ENCODE measurements around the gene FAM83G.
"Not testable (repeated sequence)": the region's sequence is repeated elsewhere in the genome, so short reads cannot be mapped to it uniquely, and the experiment has no call there.

FAM83G gene

DNA sequence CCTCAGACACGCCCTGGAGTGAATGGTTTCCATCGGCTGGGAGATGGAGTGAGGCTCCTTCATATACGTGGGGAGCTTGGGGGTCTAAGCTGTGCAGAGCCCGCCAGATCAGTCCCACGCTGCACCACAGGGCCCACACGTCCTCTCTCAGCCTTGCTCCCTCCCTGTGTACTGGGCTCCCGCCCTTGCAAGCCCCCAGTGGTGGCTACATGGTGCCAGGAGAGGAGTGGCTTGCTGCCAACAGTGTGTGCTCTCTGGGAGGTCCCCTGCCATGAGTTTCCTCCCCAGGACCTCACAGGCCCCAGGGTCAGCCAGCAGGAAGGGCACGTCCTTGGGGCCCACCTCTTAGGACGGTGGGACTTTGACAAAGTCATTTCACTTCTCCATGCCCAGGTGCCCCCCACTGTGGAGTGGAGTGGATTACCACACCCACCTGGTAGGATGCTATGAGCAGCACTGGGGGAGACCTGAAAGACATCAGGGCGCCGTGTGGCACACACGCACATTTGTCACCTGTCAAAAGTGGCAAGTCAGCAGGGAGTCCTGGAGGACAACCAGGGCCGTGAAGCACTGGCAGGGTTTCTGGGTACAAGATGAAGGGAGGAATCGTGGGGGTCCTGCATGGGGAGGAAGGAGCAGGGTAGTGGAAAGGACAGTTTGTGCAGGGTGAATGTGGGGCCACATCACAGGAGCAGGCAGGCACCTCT is 38.9 kb downstream of the FAM83G start:
- no peak for DNase-seq

DNA sequence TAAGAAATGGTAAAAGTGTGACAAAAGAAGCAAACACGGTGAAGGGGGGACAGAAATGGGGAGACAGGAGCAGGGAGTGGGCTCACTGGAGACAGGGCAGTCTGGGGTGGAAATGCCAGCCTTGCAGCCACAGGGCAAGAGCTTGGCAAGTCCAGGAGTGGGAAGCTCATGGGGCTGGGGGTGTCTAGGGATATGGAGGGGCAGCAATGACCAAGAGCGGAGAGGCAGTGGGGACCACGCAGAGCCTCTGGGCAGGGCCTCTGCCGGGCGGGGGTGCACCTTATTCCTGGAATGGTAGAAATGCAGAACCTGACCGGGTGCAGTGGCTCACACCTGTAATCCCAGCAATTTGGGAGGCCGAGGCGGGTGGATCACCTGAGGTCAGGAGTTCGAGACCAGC is 40.0 kb downstream of the FAM83G start:
- no peak for DNase-seq

DNA sequence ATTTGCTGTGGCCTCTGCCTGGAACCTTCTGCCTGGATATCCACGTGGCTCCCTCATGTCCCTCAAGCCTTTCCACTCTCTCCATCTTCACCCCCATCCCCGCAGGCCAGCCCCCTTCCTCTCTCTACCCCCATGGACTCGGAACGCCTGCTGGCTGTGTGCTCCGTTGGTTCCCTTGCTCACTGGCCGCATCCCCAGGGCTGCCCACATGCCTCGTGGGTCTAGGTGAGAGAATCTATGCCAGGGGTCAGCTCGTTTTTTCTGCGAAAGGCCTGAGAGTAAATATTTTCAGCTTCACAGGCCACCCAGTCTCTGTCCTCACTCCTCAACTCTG is 40.6 kb downstream of the FAM83G start:
- no peak for DNase-seq

DNA sequence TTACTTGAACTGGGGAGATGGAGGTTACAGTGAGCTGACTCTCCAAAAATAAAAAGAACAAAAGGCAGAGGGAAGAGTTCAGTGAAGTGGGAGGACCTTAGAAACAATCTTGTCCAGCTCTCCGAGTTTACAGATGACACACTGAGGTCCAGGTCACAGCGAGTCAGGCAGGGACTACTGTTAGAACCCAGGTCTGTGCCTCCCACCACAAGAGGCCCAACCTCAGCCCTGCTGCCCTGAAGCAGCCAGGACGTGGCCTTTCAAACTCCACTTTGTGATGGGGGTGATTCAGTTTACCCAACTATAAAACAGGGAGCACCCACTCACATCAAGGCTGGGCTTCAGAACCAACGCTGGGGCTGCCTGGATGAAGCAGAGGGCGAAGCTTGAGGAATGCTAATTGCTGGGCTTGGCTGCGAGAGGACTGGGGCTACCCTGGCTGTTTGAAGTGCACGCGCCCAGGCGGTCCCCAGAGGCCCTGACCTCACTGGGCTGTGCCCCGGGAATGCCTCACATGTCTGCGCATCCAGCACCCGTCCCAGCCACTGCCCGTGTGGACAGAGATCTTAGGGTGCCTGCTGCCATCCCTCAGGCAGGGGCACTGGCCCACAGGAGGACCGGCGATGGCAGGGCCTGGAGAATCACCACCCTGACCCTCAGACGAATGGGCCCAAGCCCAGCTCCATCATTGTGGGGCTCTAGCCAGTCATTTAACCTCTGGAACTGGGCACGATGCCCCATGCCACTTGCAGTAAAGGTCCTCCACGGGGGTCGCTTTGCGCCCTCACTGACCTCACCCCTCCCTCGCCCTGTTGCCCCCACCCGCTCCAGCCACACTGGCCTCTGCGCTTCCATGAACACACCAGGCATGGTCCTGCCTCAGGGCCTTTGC is 41.2 kb downstream of the FAM83G start:
- no peak for DNase-seq

DNA sequence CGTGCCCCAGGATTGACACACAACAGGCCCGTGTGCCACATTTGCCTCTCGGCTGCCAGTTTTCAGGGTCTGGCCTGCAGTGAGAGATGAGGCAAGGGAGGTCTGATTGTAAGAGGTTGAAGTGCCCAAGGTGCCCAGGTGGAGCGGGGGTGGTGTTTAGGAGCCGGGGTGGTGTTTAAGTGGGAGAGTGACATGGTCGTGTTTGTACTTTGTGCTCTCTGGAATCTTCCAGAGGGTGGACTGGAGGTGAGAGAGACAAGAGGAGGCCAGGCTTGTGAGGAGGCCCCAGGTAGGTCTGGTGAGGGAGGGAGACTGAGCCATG is 42.1 kb downstream of the FAM83G start:
- DNase-seq = no peak

DNA sequence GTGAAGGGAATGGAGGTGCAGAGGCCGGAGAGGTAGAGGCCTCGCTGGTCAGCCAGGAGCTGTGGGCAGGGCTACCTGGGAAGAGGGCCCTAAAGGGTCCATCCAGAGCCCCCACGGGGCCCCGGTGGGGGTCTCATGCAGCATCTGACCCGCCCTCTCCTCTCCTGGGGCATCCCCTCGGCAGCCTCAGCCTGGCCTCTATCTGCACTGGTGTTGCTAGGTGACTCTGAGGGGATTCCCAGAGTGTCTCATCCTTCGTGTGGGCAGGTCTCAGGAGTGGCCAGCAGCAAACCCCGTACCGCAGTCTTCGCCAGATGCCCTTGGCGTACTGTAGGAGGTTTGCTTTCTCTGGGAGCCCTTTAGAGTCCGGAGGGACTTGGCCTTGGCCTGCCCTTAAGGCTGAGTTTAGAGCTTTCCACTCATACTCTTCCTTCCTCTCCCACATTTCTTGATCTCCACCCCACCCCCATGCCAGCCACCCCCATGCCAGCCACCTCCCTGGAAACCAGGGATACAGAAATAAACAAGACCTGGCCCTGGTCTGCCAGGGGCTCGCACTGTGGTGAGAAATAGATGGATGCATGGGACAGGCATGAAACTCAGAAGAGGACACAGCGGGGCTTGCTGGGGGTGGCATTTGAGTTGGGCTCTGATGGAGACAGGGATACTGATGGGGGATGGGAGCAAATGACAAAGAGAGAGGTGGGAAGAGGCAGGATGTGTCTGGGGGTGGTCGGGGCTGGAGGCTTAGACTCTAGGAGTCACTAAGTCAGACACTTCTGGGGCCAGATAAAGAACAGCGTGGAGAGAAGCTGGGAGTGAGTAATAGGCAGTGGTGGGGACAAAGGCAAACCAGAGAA is 42.7 kb downstream of the FAM83G start:
- DNase-seq = no peak

DNA sequence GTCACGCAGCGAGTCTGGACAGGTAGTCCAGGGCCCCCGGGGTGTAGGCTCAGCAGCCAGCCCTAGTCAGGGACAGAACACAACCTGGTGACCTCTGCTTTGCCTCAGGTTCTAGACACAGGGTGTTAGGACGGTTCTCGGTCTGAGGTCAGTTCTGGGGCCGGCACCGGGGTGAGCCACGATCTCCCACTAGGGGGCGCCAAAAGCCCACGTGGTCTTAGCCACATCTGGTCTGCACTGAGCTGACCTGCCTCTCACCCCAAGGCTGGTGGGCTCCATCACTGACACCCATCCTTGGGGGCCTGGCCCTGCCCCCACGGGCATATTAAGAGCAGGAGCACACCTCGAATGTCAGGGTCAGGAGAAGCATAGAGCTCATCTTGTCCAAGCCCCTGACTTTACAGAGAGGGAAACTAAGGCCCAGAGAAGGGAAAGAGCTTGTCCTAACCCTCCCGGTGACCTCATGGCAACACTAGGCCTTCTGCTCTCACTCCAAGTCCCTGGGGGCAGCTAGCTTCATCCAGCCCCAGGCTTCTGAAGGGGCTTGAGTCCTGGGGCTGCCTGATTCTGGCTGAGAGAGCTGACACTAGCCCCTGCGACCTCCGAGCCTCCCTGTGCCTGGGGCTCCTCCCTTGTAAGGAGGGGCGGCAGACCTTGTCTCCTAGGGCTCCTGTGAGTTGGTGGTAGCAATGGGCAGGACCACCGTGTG is 43.6 kb downstream of the FAM83G start:
- DNase-seq = peak; percentile 27

DNA sequence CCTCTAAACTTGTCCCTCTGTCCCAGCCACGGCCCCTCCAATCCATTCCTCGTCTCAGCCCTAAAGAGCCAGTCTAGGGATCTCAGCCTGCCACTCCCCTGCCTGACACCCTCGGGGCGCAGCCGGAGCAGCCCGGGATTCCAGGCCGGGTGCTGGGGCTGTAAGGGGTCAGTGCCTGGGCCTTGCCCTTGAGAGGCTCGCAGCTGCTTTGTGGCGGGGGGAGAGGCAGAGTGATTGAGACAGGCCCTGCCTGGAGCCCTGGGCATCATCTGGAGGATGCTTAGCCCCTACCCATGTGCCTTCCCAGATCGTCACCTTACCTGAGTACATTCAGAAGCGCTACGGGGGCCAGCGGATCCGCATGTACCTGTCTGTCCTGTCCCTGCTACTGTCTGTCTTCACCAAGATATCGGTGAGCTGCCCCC is 44.3 kb downstream of the FAM83G start:
- DNase-seq = no peak

DNA sequence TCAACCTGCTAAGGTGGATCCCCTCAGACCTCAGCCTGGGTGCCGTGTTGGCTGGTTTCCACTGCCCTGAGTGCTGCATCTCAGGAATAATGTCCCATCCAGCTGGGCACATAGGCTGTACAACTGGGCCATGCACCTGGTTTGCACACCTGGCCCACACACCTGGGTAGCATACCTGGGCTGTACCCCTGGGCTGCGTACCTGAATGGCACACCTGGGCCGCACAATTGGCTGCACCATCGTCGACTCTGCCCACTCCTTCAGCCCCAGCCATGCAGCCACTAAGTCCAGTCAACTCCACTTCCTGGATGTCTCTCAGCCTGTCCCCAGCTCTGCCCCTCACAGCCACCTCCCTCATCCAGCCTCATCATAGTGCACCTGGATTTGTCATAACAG is 44.7 kb downstream of the FAM83G start:
- DNase-seq = no peak

DNA sequence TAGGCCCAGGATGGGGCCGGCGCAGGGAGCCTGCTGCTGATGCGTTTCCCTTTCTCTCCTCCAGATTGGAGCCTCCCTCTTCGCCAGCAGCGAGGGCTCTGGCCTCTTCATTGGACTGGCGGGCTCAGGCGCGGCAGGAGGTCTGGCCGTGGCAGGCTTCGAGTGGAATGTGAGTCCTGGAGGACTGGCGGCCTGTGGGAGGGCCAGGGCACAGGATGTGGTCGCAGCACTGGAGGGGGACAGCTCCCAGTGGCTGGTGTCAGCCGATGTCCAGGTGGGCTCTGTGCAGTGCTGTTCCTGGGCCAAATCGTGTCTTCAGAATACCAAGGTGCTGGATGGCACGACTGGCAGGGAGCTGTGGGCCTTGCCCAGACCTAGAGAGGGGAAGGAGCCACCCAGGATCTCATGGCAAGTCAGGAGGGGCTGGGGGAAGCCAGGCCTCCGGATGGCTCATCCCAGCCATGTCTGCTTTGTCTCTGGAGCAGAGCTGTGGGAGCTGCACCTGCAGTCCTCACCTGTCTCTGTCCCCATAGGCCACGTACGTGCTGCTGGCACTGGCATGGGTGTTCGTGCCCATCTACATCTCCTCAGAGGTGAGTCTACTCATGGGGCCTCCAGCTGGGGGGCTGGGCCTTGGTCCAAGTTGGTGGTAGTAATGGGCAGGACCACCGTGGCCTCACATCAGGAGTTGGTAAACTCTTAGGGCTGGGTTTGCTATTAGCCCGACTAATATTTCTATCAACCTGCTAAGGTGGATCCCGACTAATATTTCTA is 45.3 kb downstream of the FAM83G start:
- no peak for DNase-seq

DNA sequence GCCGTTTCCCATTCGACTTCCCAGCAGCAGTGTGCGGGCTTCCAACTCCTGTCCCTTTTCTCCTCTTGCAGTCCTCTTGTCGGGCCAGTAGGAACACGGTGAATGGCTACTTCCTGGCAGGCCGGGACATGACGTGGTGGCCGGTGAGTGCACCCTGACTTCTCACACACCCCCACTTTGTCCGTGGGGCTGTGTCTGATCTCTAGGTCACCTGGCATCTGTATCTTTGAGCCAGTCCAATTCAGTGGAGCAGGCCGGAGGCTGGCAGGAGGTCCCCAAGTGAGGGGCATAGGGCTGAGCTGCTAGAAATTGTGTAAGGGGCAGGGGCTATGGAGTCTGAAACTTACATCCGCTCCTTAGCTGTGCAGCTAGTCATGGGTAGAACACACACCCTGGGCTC is 46.0 kb downstream of the FAM83G start:
- DNase-seq = no peak

DNA sequence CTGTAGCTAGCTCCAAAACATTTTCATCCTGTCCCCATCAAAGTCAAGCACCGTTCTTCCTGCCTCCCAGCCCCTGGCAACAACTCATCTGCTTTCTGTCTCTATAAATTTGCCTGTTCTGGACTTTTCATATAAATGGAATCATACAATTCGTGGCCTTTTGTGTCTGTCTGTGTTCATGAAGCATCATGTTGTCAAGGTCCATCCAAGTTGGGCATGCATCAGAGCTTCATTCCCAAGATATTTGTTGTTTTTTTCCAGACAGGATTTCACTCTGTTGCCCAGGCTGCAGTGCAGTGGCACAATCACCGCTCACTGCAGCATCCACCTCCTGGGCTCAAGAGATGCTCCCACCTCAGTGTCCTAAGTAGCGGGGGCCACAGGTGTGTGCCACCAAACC is 46.7 kb downstream of the FAM83G start:
- DNase-seq = no peak

DNA sequence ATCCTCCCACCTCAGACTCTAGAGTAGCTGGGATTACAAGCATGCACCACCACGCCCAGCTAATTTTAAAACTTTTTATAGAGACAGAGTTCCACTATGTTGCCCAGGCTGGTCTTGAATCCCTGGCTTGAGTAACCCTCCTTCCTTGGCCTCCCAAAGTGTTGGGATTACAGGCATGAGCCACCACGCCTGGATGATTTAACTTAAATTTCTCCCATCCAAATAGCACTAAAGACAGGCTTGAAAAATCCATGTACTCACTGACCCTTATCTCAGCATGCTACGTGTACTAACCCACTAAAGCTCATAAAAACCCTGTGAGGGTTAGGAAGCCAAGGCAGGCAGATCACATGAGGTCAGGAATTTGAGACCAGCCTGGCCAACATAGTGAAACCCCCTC is 48.0 kb downstream of the FAM83G start:
- DNase-seq = no peak

DNA sequence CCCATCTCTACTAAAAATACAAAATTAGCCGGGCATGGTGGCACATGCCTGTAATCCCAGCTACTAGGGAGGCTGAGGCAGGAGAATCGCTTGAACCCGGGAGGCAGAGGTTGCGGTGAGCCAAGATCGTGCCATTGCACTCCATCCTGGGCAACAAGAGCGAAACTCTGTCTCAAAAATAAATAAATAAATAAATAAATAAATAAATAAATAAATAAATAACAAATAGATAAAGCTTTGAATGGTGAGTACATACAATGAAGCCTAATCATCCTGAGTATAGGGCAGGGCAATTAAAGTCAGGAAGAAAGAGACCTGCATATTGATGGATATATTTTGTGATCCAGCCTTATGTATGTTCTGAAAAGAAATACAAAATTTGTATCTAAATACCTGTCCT is 48.5 kb downstream of the FAM83G start:
- DNase-seq = not testable (repeated sequence)

DNA sequence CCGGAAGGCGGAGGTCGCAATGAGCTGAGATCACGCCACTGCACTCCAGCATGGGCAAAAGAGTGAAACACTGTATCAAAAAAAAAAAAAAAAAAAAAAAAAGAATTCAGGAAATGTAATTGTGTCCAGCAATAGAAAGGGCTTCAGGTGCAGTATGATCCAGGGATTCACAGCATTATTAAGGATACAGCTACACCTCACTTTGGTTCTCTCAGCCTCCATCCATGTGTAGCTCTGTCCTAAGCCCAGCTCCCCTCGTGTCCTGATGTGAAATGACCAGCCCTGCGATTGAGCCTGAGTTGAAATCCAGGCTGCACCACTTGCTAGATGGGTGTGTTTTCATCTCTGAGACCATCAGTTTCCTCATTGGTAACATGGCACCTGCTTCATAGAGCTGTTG is 49.6 kb downstream of the FAM83G start:
- DNase-seq = no peak

DNA sequence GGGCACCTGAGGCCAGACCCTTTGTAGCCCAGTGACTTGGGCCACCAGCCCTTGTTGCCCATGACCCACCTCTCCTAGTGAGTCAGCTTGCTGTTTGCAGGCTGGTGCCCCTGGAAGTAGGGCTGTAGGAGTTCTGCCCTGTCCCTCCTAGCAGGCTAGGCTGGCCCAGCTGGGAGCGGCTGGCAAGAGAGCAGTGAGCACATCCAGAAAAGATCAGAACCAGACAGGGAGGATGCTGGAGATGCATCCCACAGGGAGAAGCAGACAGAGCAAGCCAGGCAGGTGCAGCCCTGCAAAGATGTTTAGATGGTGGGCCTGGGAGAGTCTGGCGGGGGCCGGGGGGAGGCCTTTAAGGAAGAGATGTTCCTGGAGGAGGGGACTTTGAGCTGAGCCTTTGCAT is 50.2 kb downstream of the FAM83G start:
- no peak for DNase-seq

DNA sequence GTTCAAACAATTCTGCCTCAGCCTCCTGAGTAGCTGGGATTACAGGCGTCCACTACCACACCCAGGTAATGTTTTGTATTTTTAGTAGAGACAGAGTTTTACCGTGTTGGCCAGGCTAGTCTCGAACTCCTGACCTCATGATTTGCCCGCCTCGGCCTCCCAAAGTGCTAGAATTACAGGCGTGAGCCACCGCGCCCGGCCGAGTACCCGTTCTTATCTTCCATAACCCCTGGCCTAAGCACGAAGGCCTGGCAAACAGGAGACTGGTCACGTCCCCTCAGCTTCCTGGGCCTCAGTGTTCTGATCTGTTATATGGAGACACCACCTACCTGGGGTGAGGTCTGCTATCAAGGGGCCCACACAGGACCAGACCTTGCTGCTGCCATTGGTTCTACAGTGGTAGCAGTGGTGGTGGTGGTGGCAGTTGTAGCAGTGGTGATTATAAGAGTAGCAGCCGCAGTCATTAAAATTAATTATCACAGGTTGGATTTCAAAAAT is 51.3 kb downstream of the FAM83G start:
- no peak for DNase-seq

DNA sequence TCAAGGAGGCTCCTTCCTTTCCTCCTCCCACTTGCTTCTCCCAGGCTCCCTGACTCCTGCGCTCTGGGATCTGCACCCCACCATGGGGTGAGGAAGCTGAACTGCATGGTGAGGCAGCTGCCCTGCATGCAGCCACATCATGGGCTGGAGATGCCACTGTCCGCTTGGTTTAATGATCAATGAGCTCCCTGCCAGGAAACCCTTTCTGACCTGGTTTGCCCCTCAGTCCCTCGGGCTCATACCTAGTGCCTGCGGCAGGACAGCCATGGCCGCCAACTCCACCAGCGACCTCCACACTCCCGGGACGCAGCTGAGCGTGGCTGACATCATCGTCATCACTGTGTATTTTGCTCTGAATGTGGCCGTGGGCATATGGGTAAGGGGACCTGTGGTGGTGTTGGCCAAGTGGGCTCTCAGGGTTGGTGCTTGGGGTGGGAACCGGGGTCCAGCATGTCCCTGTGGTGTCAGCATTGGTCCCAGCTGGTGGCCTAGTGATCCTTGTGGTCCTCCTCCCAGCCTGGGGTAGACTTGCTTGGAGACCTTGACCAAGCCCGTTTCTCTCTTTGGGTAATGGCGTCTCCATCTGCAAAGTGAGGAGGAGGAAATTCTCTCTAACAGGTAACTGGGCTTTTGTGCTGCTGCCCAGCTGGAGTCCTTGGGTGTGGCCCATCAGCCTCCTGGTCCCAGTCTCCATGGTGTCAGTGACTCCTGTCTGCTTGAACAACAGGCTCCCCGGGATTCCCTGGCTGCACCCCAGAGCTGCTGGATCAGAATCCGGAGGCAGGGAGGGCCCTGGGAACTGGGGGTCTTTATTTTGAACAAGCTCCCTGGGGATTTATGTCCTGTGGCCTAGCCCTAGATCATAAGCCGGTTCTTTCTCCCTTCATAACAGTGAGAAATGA is 52.4 kb downstream of the FAM83G start, which contains the start of gene SLC5A10:
Gene SLC5A10 (plus strand): TSS at position 225 of the 902 bp plus-strand sequence. CDS start 41 bp downstream, at position 266.
- DNase-seq = no peak

DNA sequence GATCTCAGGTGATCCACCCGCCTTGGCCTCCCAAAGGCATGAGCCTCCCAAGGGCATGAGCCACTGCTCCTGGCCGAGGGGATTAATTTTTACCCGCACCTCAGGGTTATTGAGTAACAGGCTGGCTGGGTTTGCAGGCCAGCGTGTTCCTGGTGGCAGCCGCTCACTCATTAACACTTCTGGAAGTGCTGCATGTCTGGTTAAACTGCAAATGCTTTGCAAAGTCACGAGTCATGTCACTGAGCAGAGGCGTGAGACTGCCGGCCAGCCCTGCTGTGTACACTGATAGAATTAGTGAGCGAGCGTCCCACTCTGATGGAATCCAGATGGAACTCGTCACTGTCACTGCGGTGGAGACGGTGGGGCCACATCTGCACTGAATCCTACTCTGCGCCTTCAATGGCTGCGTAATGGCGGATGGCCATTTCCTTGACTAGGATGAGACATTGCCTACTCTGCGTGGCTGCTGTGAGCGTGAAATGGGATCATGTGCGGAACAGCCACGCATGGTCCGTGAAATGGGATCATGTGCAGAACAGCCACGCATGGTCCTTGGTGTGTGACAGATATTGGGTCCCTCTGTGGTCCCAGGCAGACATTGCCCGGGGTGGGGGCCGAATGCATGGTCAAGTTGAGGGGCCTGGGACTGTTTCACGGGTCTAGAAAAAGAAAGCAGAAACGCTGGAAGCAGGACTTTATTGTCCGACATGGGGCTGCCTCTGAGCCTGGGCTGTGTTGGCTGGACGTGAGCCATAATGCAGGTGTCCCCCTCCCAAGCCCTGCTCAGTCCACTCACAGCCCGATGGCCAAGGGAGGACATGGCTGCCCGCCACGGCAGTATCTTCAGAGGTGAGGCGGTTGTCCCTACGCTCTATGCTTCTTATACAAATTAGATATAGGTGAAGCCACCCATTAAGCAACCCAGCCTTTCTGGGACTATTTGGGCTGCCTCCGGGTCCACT is 53.3 kb downstream of the FAM83G start:
- no peak for DNase-seq

DNA sequence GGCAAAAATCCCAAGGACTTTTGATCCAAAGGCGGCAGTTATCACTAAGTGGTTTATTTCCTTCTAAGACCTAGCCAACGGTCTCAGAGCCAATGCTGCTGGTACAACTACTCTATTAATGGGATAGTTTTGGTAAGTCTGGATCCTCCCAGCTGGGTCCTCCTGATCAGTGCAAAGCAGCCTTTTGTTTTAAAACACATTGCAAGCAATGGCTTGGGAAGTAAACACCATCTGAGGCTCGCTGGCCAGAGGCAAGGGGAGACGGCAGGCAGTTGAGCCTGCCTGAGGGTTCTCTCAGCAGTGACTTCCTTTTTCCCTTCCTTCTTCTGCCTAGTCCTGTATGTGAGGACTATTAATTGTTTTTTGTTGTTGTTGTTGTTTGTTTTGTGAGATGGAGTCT is 54.2 kb downstream of the FAM83G start:
- no peak for DNase-seq

Measured in NCI-H1048 (cell line).